D721Med (cell line): ENCODE results near the gene PPP1R36.

Experiments used
- DNase-seq: peaks from one replicate; pipeline ENCODE4 v3.0.0; 2011; ENCODE audit warnings: low spot score; ENCODE audit not compliant: insufficient read length
- FAIRE-seq: peaks from 2 replicates; lab custom pipeline; 2011; peaks lifted over from hg19 to GRCh38; lab: Jason Lieb, UNC
- TF ChIP-seq, protein P1 (sequence below): IDR thresholded peaks from 2 replicates; pipeline ENCODE4 v1.5.1; 2012; ENCODE audit warnings: mild to moderate bottlenecking, control low read depth; ENCODE audit not compliant: insufficient read depth; ENCODE audit errors: missing control alignments

PPP1R36 gene

DNA sequence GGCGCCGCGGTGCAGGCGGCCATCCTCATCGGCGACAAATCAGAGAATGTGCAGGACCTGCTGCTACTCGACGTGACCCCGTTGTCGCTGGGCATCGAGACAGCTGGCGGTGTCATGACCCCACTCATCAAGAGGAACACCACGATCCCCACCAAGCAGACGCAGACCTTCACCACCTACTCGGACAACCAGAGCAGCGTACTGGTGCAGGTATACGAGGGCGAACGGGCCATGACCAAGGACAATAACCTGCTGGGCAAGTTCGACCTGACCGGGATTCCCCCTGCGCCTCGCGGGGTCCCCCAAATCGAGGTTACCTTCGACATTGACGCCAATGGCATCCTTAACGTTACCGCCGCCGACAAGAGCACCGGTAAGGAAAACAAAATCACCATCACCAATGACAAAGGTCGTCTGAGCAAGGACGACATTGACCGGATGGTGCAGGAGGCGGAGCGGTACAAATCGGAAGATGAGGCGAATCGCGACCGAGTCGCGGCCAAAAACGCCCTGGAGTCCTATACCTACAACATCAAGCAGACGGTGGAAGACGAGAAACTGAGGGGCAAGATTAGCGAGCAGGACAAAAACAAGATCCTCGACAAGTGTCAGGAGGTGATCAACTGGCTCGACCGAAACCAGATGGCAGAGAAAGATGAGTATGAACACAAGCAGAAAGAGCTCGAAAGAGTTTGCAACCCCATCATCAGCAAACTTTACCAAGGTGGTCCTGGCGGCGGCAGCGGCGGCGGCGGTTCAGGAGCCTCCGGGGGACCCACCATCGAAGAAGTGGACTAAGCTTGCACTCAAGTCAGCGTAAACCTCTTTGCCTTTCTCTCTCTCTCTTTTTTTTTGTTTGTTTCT, 7.6 kb upstream of the PPP1R36 start:
- TF ChIP-seq, protein P1, sequence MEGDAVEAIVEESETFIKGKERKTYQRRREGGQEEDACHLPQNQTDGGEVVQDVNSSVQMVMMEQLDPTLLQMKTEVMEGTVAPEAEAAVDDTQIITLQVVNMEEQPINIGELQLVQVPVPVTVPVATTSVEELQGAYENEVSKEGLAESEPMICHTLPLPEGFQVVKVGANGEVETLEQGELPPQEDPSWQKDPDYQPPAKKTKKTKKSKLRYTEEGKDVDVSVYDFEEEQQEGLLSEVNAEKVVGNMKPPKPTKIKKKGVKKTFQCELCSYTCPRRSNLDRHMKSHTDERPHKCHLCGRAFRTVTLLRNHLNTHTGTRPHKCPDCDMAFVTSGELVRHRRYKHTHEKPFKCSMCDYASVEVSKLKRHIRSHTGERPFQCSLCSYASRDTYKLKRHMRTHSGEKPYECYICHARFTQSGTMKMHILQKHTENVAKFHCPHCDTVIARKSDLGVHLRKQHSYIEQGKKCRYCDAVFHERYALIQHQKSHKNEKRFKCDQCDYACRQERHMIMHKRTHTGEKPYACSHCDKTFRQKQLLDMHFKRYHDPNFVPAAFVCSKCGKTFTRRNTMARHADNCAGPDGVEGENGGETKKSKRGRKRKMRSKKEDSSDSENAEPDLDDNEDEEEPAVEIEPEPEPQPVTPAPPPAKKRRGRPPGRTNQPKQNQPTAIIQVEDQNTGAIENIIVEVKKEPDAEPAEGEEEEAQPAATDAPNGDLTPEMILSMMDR = no peak
- DNase-seq (no peak), FAIRE-seq (no peak)

DNA sequence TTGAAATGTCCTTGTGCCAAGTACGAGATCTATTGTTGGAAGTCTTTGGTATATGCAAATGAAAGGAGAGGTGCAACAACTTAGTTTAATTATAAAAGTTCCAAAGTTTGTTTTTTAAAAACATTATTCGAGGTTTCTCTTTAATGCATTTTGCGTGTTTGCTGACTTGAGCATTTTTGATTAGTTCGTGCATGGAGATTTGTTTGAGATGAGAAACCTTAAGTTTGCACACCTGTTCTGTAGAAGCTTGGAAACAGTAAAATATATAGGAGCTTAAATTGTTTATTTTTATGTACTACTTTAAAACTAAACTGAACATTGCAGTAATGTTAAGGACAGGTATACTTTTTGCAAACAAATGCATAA, 6.9 kb upstream of the PPP1R36 start:
- no peak for DNase-seq
- no peak for FAIRE-seq

DNA sequence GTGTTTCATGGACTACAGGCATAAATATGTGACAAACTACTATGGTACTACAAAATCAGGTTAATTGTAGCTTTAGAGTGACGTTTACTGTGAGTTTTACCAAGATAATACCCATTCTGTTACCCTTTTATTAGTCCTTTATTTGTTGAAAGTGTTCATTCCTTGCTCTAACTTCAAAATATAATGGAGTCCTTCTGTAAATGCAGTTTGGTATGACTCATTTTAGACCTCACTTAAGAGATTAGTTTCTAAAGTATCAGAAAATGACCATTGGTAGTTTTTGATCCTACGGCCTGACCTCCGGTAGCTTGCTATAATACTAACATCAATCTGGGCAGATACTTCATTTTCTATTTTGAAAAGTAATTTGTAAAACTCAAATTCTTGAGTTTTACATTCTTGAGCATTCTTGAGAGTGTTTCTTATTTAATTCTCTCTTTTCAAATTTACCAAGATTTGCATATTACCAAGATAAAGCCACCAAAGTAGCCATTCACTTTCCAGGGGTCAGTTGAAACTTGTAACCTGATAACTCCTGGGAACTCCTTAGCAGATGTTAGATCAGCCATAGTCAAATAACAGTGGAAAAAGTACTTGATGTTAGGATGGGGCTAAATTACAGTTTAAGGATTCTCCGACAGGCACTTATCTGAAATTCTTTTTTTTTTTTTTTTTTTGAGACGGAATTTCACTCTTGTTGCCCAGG, 5.0 kb upstream of the PPP1R36 start:
- DNase-seq (no peak), FAIRE-seq (no peak)
- TF ChIP-seq, protein P1 = no peak

More for the DNA sequence above, 6.9 kb upstream of the PPP1R36 start:
- TF ChIP-seq, protein P1 = no peak

DNA sequence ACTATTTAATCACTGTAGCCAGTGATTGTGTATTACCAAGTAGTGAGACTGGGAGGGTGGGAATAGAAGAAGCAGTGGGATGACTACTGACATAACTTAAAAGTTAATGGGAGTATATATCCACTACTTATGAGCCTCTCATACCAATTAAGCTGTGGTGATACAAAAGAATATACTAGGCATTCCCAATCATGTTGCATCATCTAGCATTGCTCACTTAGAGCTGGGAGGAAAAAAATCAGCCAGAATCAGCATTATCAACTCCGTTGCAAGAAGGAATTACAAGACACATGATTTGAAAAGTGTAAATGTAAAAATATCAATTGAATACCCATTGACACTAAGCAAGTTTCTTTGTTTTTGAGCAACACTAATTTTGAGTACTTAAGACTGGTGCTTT, 745 bp upstream of the PPP1R36 start:
- TF ChIP-seq, protein P1 = no peak
- FAIRE-seq (no peak), DNase-seq (no peak)

DNA sequence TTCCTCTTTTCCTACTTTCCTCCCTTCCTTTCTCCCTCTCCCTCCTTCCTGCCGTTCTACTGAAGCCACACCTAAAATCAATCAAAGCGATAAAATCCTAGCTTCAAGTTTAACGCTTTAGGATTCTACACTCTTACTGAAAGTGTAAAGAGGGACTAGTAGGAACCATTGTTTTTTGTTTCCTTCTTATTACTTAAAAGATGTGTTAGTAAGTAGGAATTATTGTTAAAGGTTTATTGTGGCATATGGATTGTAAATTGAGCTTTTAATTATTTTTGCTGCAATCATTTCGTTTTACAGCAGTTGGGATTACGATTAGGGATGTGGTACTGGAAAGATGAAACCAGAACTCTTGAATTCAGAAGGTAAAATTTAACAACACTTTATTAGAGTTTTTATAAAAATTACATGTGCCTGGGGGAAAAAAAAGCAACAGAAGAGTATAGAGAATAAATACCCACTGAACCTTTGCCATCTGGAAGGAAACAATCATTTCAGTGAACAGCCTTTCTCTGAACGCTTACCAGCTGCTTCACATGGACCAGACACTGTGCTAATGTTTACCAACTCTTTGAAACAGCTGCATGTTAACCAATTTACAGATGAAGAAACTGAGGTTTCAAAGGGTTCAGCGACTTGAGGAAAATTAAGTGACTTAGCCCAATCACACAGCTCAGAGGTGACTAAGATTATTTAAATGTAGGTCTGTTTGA, 1.0 kb downstream of the PPP1R36 start:
- TF ChIP-seq, protein P1 = no peak
- FAIRE-seq (no peak), DNase-seq (no peak)

DNA sequence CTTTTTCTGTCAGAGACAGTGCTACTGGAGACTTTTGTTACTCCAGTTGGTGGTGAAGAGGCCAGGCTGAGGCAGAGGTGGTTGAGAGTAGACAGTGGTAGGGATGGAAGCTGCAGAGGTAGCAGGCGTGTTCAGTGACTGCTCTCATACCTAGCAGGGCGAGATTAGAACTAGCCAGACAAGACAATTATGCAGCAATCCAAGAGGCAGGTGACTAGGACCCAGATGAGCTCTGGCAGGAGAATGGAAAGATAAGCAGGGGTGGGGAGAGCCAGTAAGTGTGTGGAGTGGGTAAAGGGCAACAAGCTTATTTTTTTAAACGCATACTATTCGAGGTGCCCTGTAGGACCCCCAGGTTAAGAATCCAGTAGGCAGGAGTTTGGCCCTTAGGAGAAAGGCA, 4.8 kb downstream of the PPP1R36 start:
- FAIRE-seq (no peak), DNase-seq (no peak)
- TF ChIP-seq, protein P1 = no peak
